OCI-LY7 (cell line): Measurements from ENCODE around the gene HLA-B.

Source experiments
- CTCF ChIP-seq: fragments of 200-600 bp; sonication (generic); conservative IDR thresholded peaks from 2 replicates; pipeline ENCODE4 v1.5.1; 2014; ENCODE audit warnings: mild to moderate bottlenecking, antibody characterized with exemption, low read length, moderate library complexity, mixed read lengths
- EZH2phosphoT487 ChIP-seq: fragments of 200-600 bp; sonication (generic); IDR thresholded peaks from 2 replicates; pipeline ENCODE4 v1.6.1; 2018; ENCODE audit warnings: low read depth, borderline replicate concordance, mild to moderate bottlenecking, mixed run types, antibody characterized with exemption, low read length, moderate library complexity, mixed read lengths

GRCh38 chr6:31354158-31354863 lies 2.7 kb downstream of the HLA-B start:
- no peak for TF ChIP-seq CTCF
- TF ChIP-seq EZH2phosphoT487 = no peak
